Measurements from ENCODE around the gene OR2C3.
"Not testable (repeated sequence)": the region's sequence is repeated elsewhere in the genome, so short reads cannot be mapped to it uniquely, and the experiment has no call there.

The OR2C3 gene

DNA sequence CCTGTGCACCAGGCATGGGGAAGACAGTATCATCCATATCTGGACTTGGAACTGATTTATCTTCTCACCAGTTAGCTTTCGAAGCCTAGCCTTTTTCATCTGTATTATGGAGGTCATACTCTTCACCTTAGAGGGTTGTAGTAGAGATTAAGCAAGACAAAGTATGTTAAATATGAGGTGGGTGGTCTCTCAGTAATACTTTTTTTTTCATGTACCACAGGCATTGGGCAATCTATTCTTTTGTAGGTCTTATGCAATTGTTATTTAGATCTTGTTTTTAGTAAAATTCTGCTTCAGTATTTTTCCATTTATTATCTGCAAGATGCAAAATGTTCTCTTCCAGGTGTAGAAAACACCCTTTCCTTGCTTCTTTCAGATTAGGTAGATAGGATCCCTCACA, 43.1 kb downstream of the OR2C3 start:
- Histone ChIP-seq H3K36me3 (ENCODE audit: control insufficient read depth, insufficient read depth, low read length) (no peaks in the 10 kb centered on the region), H3K4me3 (replicated peaks; ENCODE audit: low read depth, low read length) (no peak overlapping the region), H3K27me3 (replicated peaks; ENCODE audit: control insufficient read depth, insufficient read depth, low read length) (no peaks in the 10 kb centered on the region)
- DNase-seq (ENCODE audit: extremely low read depth, insufficient read length) = no peak
- TF ChIP-seq CTCF (IDR thresholded peaks at IDR 0.05; ENCODE audit: insufficient read depth, low read length, poor library complexity, severe bottlenecking) = no peak

DNA sequence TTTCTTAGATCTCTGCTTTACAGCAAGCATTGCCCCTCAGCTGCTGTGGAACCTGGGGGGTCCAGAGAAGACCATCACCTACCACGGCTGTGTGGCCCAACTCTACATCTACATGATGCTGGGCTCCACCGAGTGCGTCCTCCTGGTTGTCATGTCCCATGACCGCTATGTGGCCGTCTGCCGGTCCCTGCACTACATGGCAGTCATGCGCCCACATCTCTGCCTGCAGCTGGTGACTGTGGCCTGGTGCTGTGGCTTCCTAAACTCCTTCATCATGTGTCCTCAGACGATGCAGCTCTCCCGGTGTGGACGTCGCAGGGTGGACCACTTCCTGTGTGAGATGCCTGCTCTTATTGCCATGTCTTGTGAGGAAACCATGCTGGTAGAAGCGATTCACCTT, 44.9 kb downstream of the OR2C3 start:
- no peak for DNase-seq (ENCODE audit: extremely low read depth, insufficient read length)
- Histone ChIP-seq H3K36me3 (ENCODE audit: control insufficient read depth, insufficient read depth, low read length) (no peaks in the 10 kb centered on the region), H3K4me3 (replicated peaks; ENCODE audit: low read depth, low read length) (no peak overlapping the region), H3K27me3 (replicated peaks; ENCODE audit: control insufficient read depth, insufficient read depth, low read length) (no peaks in the 10 kb centered on the region)
- TF ChIP-seq CTCF (IDR thresholded peaks at IDR 0.05; ENCODE audit: insufficient read depth, low read length, poor library complexity, severe bottlenecking) = no peak

- Histone ChIP-seq H3K36me3 (ENCODE audit: control insufficient read depth, insufficient read depth, low read length) (no peaks in the 10 kb centered on the region), H3K27me3 (replicated peaks; ENCODE audit: control insufficient read depth, insufficient read depth, low read length) (no peaks in the 10 kb centered on the region), H3K4me3 (replicated peaks; ENCODE audit: low read depth, low read length) (no peak overlapping the region)
- TF ChIP-seq CTCF (IDR thresholded peaks at IDR 0.05; ENCODE audit: insufficient read depth, low read length, poor library complexity, severe bottlenecking) = peak; percentile 52
- DNase-seq (ENCODE audit: extremely low read depth, insufficient read length) = no peak
Measured at GRCh38 chr1:247487057-247487456, 49.2 kb downstream of the OR2C3 start.

- Histone ChIP-seq H3K36me3 (ENCODE audit: control insufficient read depth, insufficient read depth, low read length) (no peaks in the 10 kb centered on the region), H3K4me3 (replicated peaks; ENCODE audit: low read depth, low read length) (no peak overlapping the region), H3K27me3 (replicated peaks; ENCODE audit: control insufficient read depth, insufficient read depth, low read length) (no peaks in the 10 kb centered on the region)
- DNase-seq (ENCODE audit: extremely low read depth, insufficient read length) = no peak
- no peak for TF ChIP-seq CTCF (IDR thresholded peaks at IDR 0.05; ENCODE audit: insufficient read depth, low read length, poor library complexity, severe bottlenecking)
Measured at GRCh38 chr1:247482747-247483146, 53.5 kb downstream of the OR2C3 start.

GRCh38 chr1:247476328-247477058, 59.7 kb downstream of the OR2C3 start:
- H3K4me3 ChIP-seq (replicated peaks; ENCODE audit: low read depth, low read length); H3K36me3 ChIP-seq (ENCODE audit: control insufficient read depth, insufficient read depth, low read length); H3K27me3 ChIP-seq (replicated peaks; ENCODE audit: control insufficient read depth, insufficient read depth, low read length); DNase-seq (ENCODE audit: extremely low read depth, insufficient read length): not testable (repeated sequence)

DNA sequence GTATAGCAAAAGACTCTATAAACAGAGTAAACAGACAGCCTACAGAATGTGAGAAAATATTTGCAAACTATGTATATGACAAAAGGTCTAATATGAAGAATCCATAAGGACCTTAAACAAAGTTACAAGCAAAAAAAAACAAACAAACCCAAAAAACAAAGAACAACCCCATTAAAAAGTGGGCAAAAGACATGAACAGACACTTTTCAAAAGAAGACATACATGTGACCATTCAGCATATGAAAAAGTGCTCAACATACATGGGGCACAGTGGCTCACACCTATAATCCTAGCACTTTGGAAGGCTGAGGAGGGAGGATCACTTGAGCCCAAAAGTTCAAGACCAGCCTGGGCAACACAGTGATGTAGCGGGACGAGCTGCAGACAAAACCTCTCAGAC, 60.4 kb downstream of the OR2C3 start:
- Histone ChIP-seq H3K36me3 (ENCODE audit: control insufficient read depth, insufficient read depth, low read length) (no peaks in the 10 kb centered on the region), H3K27me3 (replicated peaks; ENCODE audit: control insufficient read depth, insufficient read depth, low read length) (no peaks in the 10 kb centered on the region), H3K4me3 (replicated peaks; ENCODE audit: low read depth, low read length) (no peak overlapping the region)
- no peak for DNase-seq (ENCODE audit: extremely low read depth, insufficient read length)
- no peak for TF ChIP-seq CTCF (IDR thresholded peaks at IDR 0.05; ENCODE audit: insufficient read depth, low read length, poor library complexity, severe bottlenecking)
